Retinal pigment epithelial cell (primary cell): ENCODE data around the gene PGP.

ENCODE experiments used
- DNase-seq: peaks from one replicate; pipeline ENCODE4 v3.0.0-alpha.2; 2010; ENCODE audit warnings: low read depth
- H3K4me3 ChIP-seq: 2 replicates; pipeline ENCODE4 v1.5.1; 2011; ENCODE audit warnings: mild to moderate bottlenecking, low read length, control low read depth, moderate library complexity
- TF ChIP-seq, protein P1 (sequence below): conservative IDR thresholded peaks from 2 replicates; pipeline ENCODE4 v1.5.1; 2011; ENCODE audit warnings: low read depth, low read length, control low read depth, inconsistent platforms

Gene PGP

DNA sequence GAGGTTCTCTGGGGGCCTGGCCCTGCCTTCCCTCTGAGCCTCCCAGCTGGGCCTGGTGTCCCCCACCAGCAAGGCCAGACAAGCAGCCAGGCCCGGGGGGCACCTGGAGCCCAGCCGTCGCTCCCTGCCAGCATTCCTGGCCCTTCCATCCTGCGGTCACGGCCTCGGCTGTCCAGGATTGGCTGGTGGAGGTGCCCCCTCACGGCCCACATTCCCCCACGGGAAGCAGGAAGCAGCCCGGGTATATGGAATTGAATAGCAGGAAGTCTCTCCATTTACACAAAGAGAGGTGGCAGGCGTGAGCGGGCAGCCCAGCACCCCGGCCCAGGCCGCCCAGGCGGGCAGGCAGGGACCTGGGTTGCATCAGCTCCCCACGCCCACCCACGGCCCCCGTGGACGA, 44.6 kb downstream of the PGP start:
- no peak overlapping the region for H3K4me3 ChIP-seq
- TF ChIP-seq, protein P1, sequence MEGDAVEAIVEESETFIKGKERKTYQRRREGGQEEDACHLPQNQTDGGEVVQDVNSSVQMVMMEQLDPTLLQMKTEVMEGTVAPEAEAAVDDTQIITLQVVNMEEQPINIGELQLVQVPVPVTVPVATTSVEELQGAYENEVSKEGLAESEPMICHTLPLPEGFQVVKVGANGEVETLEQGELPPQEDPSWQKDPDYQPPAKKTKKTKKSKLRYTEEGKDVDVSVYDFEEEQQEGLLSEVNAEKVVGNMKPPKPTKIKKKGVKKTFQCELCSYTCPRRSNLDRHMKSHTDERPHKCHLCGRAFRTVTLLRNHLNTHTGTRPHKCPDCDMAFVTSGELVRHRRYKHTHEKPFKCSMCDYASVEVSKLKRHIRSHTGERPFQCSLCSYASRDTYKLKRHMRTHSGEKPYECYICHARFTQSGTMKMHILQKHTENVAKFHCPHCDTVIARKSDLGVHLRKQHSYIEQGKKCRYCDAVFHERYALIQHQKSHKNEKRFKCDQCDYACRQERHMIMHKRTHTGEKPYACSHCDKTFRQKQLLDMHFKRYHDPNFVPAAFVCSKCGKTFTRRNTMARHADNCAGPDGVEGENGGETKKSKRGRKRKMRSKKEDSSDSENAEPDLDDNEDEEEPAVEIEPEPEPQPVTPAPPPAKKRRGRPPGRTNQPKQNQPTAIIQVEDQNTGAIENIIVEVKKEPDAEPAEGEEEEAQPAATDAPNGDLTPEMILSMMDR = no peak
- DNase-seq = no peak

DNA sequence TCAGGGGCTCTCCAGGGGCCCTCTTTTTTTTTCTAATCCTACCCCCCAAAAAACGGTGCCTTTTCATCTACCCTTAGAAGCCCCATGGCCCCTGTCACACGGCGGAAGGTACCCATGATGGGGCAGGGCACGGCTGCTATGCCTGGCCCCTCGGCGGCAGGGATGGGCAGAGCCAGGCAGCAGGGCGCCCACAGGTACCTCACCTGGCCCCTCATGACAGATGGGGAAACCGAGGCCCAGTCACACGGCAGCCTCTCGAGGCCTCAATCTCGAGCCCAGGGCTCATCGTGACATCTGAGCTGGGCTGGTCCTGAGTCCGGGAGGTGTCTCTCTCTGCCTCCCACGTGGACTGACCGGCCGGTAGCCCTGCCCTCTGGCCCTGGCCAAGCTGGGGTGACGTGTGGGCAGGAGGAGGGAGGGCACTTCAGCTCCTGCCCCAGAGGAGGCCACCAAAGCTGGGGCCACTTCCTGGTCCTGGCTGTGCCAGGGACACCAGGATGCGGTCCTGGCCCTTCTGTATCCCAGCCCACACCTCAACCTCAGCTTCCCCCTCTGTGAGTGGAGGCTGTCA, 47.5 kb downstream of the PGP start:
- no peak overlapping the region for H3K4me3 ChIP-seq
- TF ChIP-seq, protein P1 = no peak
- no peak for DNase-seq

DNA sequence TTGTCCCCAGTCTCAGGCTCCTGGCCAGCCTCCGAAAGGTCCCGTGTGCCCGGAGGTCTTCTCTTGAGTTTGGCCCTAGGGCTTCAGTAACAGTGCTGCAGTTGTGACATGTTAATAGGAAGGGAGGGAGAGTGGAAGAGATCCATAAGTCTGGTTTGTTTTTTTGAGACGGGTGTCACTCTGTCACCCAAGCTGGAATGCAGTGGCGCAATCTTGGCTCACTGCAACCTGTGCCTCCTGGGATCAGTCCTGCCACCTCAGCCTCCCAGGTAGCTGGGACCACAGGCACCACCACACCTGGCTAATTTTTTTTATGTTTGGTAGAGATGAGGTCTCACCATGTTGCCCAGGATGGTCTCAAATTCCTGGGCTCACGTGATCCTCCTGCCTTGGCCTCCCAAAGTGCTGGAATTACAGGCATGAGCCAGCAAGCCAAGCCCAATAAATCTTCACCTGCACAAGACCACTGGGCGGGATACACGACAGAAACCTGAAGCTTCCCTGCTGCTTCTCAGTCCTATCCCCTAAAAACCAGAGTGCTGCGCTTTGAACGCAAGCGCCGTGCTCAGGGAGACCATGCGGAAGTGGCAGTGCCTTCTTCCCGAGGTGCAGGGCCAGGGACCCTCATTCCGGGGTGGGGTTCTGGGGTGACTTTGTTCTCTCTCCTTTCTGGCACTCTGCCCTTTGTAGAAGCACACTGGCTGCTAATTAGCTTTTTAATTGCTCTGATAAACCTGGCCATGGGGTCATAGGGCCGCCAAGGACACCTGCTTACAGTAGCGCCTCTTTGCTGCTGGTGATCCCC, 48.2 kb downstream of the PGP start:
- TF ChIP-seq, protein P1 = no peak
- no peak overlapping the region for H3K4me3 ChIP-seq
- DNase-seq = no peak

DNA sequence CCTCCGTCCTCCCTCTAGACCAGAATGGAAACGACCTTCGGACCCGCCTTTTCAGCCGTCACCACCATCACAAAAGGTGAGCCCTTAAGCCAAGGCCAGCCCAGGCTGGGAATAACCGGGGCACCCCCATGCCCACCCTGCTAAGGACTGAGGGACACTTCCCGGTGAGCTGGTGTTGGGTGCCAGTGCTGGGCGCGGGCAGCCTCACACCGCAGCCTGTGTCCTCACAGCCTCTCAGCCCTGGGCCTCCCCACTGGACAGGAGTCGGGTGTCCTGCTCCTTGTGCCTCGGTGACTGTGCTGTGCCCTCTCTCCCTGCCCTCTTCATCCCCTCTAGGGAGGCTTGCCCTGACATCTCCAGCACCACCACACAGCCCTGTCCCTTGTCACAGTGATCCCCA, 48.8 kb downstream of the PGP start:
- no peak for DNase-seq
- no peak overlapping the region for H3K4me3 ChIP-seq
- TF ChIP-seq, protein P1 = no peak

DNA sequence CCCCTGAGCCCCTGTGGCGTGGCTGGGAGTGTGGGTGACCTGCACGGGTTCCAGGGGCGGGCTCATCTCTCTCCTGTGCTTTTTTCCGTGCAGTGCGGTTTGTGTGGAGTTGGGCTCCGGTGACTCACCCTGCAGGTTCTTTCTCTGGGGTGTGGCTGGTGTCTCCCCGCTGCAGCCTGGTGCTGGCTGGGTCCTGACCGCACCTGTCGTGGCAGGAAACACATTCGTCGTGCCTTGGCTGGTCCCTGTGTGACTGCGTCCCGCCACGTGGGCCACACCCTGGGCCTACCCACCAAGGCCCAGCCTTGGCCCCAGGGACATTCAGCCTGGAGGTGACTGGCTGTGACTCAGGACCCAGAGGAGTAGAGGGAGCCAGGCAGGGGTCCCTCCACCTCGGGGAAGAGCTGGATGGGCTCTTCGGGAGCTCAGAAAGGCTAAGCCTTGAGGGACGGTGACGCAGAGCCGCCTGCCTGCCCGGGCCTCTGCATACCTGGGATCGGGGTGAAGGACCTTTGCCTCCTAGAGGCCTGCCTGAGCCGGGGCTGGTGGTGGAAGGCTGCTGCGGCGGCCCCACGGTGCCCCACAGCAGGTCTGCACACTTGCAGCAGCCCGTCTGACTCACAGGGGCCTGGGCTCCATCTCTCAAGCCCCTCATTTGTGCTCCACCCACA, 51.3 kb downstream of the PGP start:
- TF ChIP-seq, protein P1 = no peak
- DNase-seq = no peak
- H3K4me3 ChIP-seq = no peak overlapping the region

DNA sequence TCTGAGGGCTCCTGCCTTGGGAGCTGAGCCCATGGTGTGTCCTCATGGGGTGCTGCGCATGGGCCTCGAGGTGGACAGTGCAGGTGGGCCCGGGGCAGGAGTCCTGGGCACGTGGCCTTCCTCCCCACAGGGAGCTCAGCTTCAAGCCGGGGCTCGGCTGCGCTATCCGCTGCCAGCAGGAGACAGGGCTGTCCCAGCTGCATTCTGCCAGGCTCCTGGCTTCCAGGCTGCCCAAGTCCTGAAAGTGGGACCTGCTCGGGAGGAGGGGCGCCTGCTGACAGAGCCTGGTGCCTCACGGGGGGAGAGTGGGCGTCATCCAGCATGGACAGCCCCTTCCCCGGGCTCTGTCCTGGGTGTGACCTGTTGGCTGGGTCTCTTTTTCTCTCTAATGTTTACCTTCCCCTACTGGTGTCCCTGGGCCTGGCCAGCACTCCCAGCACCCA, 51.9 kb downstream of the PGP start:
- DNase-seq = no peak
- TF ChIP-seq, protein P1 = no peak
- H3K4me3 ChIP-seq = no peak overlapping the region
